NCI-H187 (cell line): Measurements from ENCODE around the gene NCAM2.

Source experiments
- DNase-seq, 2 experiments: peaks; one replicate each; lab custom pipeline; 2025; lab: John Stamatoyannopoulos, UW

The NCAM2 gene

GRCh38 chr21:21457077-21457476 lies 458.9 kb downstream of the NCAM2 start:
- DNase-seq = no peak

- DNase-seq = no peak
Observed at GRCh38 chr21:21458124-21458631, 460.0 kb downstream of the NCAM2 start.

GRCh38 chr21:21460979-21461378 lies 462.8 kb downstream of the NCAM2 start:
- DNase-seq = no peak

GRCh38 chr21:21463456-21463855 lies 465.2 kb downstream of the NCAM2 start:
- no peak for DNase-seq

- no peak for DNase-seq
Observed at GRCh38 chr21:21464684-21465083, 466.5 kb downstream of the NCAM2 start.

GRCh38 chr21:21466752-21467151 lies 468.5 kb downstream of the NCAM2 start:
- no peak for DNase-seq

- no peak for DNase-seq
Observed at GRCh38 chr21:21468003-21468402, 469.8 kb downstream of the NCAM2 start.

GRCh38 chr21:21481239-21481638 lies 483.0 kb downstream of the NCAM2 start:
- DNase-seq = no peak

GRCh38 chr21:21508859-21509258 lies 510.6 kb downstream of the NCAM2 start:
- no peak for DNase-seq

- no peak for DNase-seq
Observed at GRCh38 chr21:21530680-21531079, 532.5 kb downstream of the NCAM2 start.

- no peak for DNase-seq
Observed at GRCh38 chr21:21547368-21547953, 549.3 kb downstream of the NCAM2 start.

GRCh38 chr21:21559285-21560045 lies 561.3 kb downstream of the NCAM2 start:
- DNase-seq = no peak
